ENCODE measurements around the gene MDM4.

MDM4 gene

GRCh38 chr1:204602871-204603542 is 86.8 kb downstream of the MDM4 start:
- no peak for DNase-seq (ENCODE audit: low read depth in 1 of 2, low spot score in 1 of 2)

GRCh38 chr1:204605791-204606190 is 89.6 kb downstream of the MDM4 start:
- DNase-seq (ENCODE audit: low read depth in 1 of 2, low spot score in 1 of 2): no peak
